ENCODE results near the gene C11orf68.

Gene C11orf68

GRCh38 chr11:65888163-65888814 is 30.6 kb downstream of the C11orf68 start, which contains the start of gene FIBP:
Gene FIBP (minus strand): TSS chr11:65888471. CDS start chr11:65888418, 53 bp downstream.
- DNase-seq, result peak; percentile 96 to 97

GRCh38 chr11:65887723-65888162 is 31.1 kb downstream of the C11orf68 start:
- DNase-seq, result no peak

GRCh38 chr11:65886826-65887722 is 31.8 kb downstream of the C11orf68 start:
- no peak for DNase-seq

GRCh38 chr11:65885808-65886536 is 32.9 kb downstream of the C11orf68 start:
- no peak for DNase-seq

GRCh38 chr11:65885231-65885630 is 33.6 kb downstream of the C11orf68 start:
- DNase-seq, result no peak

GRCh38 chr11:65884716-65885092 is 34.2 kb downstream of the C11orf68 start:
- DNase-seq, result peak; percentile 81 to 88

- no peak for DNase-seq
Observed at GRCh38 chr11:65883786-65884715, 34.8 kb downstream of the C11orf68 start.

- no peak for DNase-seq
Observed at GRCh38 chr11:65883058-65883761, 35.7 kb downstream of the C11orf68 start.

GRCh38 chr11:65882120-65883057 is 36.5 kb downstream of the C11orf68 start:
- DNase-seq, result no peak

- DNase-seq, result peak in 1 of 2 donors; percentile 43
Observed at GRCh38 chr11:65880844-65881421, 37.9 kb downstream of the C11orf68 start.

- no peak for DNase-seq
Observed at GRCh38 chr11:65880027-65880426, 38.8 kb downstream of the C11orf68 start.

- DNase-seq, result peak; percentile 44 to 66
Observed at GRCh38 chr11:65879617-65880016, 39.2 kb downstream of the C11orf68 start, which contains the start of gene CTSW. Gene CTSW (plus strand): TSS chr11:65879837. CDS start chr11:65879855, 18 bp downstream.

- DNase-seq, result peak; percentile 95 to 98
Observed at GRCh38 chr11:65873318-65874156, 45.3 kb downstream of the C11orf68 start.

GRCh38 chr11:65872586-65873317 is 46.1 kb downstream of the C11orf68 start, which contains the start of gene EFEMP2:
Gene EFEMP2 (minus strand): TSS chr11:65872800. CDS start chr11:65872354, 446 bp downstream.
- DNase-seq, result no peak

GRCh38 chr11:65871811-65872548 is 46.9 kb downstream of the C11orf68 start:
- DNase-seq, result no peak

- no peak for DNase-seq
Observed at GRCh38 chr11:65870706-65871681, 47.9 kb downstream of the C11orf68 start.
